HK-2 (cell line): ENCODE results near the gene C1orf159.
A peak's percentile ranks its signal among the peaks of the same experiment; 100 is the strongest.
"Not testable (repeated sequence)": the region's sequence is repeated elsewhere in the genome, so short reads cannot be mapped to it uniquely, and the experiment has no call there.

Experiments used
- DNase-seq: peaks from one replicate; pipeline ENCODE4 v3.0.0-alpha.2; 2018; ENCODE audit not compliant: unreplicated experiment

The C1orf159 gene

DNA sequence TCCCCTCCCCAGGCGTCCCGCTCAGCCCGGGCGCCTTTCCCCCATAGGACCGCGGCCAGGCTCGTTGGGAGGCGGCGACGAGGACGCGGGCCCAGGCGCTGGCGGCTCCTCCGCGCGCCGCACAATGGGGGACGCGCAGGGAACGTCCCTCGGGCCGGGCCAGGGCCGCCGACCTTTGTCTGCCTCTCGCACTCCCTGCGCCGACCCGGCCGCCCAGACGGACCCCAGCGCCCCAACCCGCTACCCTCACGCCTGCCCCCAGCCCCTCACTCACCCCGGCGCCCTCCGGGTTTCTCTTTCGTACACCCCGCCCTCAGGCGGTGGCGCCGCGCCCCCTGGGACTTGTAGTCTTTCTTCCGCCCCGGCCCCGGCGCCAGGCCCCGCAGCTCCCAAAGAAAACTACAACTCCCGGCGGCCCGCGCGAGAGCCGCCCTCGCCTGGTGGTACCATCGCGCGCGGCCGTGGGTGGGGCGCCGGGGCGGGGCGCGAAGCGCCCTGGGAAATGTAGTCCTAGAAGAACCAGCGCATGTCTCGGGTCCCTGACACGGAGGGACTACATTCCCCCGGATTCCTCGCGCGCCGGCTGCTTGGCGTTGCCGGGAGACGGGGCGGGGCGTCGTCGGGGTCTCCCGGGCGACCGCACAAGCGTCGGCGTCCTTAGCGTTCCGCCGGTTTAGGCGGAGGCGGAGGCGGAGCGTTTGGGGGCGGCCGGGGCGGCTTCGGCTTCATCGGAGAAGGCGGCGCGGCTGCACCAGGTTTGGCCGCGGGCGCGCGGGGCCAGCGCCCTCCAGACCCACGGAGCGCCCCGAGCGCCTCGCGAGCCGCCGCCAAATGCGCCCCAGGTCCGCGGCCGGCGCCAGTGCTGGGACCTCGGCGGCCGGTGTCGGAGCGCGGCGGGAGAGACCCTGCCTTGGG is at the start of gene C1orf159:
TSS of gene C1orf159 (minus strand) at position 304 of the 915 bp plus-strand sequence. CDS start 24,546 bp downstream, outside the sequence.
- peak; percentile 99 for DNase-seq

GRCh38 chr1:1165485-1165884 is 49.6 kb upstream of the C1orf159 start:
- no peak for DNase-seq

GRCh38 chr1:1164701-1165451 is 49.0 kb upstream of the C1orf159 start:
- peak; percentile 94 for DNase-seq

DNA sequence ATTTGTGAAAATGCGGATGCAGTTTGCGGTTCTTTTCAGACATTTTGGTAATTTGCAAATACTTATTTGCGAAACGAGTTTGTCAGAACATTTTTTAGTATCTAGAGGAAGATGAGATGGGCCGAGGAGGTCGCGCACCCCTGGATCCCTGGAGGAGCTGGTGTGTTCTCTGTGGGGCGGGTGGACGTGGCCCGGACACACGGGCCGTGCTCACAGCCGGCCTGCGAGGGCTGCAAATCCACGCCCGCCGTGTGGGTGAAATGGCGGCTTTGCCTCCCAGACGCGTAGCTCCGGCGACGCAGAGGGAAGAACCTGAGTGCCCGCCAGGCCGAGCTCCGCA is 48.4 kb upstream of the C1orf159 start:
- no peak for DNase-seq

GRCh38 chr1:1163538-1164070 is 47.7 kb upstream of the C1orf159 start:
- DNase-seq = no peak

DNA sequence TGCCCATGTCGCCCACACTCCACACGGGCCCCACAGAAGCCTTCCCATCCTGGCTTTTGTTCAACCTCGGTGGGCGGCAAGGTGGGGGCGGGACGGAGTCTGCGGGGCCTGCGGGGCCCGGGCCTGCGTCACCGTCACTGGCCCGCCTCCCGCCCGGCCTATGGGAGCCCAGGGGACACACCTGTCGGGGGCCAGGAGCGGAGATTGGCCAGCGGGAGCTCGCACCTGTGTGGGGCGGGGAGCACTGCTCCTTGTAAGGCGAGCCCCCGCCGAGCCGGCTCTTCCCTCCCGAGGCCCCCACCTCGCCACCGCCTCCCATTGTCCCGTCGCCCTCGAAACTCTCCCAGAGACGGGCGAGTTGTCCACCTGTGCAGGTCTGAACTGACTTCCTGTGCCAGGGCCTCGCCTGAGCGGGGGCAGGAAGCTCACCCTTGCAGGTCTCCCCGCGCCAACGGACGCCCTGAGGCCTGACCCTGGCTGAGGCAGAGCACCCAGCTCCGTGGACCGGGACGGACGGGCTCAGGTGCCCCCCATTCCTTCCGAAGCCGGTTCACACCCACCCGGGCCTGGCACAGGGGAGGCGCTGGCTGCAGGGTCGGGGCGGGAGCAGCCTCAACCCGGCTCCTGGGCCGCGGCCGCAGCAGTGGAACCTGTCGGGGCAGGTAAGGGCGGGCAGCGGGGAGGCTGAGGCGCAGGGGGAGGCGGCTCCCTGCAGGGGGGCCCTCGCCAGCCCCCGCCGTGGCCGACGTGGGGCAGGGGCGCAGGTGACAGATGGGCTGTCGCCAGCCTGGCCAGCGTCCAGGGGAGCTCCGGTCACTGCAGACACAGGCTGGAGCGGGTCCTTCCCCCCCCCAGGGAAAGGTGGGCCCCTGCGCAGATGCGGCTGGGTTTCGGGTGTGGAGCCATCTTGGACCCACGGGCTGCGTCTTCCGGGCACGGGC is 47.0 kb upstream of the C1orf159 start:
- DNase-seq = no peak

- DNase-seq = no peak
Observed at GRCh38 chr1:1161683-1162079, 45.8 kb upstream of the C1orf159 start.

- DNase-seq = no peak
Observed at GRCh38 chr1:1161078-1161682, 45.3 kb upstream of the C1orf159 start.

DNA sequence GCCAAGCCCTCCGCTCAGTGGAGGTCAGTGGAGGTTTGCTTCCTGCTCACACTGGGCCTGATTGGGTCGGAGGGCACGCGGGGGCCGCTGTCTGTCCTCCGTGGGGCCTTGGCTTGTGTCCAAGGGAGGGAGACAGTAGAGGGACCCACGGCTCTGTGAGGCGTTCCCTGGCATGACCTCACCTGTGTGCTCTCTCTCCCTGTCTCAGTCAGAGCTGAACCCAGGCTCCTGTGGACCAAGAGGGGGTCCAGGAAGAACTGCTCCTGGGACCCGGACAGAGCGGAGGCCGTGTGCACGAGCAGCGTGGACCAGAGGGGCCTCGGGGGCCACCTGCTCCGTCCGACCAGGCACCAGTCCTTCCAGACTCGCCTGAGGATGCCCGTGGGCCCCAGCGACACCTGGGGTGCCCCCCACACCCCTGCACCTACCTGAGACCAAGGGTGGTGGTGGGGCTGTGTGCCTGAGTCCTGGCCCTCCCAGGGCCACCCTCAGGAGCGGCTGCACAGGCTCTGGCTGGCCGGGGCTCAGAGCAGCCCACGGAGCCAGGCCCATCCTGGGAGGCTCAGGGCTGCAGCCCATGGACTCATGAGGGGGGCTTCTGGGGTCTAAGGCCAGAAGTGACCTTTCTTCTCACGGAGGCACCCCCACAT is 44.5 kb upstream of the C1orf159 start:
- DNase-seq = no peak

GRCh38 chr1:1157914-1158710 is 42.2 kb upstream of the C1orf159 start:
- DNase-seq = no peak

DNA sequence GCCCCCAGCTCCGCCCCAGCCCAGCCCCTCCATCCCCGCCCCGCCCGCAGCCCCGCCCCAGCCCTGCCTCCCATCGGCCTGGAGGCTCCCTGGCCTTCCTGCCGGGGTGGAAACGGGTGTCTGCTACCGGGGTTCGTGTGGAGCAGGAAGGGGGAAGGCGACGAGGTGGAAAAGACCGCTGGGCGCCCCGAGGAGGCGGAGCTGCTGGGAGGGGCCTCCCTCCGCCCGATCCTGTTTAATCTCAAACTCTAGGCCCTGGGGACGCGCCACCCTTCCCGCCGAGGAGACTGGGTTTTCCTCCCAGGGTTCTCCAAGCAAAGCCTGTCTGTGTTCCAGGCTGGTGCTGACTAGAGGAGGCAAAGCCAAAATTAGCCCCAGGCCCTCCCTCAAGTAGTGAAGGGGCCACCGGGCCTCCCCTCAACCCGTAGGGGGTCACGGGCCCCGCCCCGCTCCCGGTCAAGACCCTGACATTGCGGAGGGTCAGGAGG is 41.6 kb upstream of the C1orf159 start:
- no peak for DNase-seq

GRCh38 chr1:1157033-1157365 is 41.1 kb upstream of the C1orf159 start:
- no peak for DNase-seq

GRCh38 chr1:1156140-1157032 is 40.5 kb upstream of the C1orf159 start:
- DNase-seq = peak; percentile 74

DNA sequence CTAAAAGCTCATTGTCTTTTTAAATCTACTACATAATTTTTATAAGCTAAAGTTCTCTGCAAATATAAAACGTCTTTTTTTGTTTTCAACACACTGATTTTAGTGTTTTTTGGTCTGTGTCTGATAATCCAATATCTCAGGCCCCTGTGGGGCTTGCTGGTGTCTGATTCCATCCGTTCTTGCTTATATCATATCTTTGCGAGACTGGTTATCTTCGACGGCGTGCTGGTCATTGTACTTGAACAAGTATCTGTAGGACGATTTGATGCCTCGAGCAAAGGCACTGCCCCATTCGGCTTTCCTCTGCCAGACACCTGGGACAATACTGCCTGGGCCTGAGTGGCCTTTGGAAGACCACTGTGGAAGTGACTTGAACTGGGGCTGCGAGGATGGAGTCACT is 39.4 kb upstream of the C1orf159 start:
- no peak for DNase-seq

- DNase-seq = no peak
Observed at GRCh38 chr1:1153874-1154273, 38.0 kb upstream of the C1orf159 start.

DNA sequence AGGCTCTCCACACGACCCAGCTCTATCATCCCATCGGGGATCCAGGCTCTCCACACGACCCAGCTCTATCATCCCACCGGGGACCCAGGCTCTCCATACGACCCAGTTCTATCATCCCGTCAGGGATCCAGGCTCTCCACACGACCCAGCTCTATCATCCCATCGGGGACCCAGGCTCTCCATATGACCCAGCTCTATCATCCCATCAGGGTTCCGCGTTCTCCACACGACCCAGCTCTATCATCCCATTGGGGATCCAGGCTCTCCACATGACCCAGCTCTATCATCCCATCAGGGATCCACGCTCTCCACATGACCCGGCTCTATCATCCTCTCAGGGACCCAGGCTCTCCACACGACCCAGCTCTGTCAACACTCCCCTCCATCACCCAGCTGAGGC is 37.3 kb upstream of the C1orf159 start:
- not testable (repeated sequence) for DNase-seq

DNA sequence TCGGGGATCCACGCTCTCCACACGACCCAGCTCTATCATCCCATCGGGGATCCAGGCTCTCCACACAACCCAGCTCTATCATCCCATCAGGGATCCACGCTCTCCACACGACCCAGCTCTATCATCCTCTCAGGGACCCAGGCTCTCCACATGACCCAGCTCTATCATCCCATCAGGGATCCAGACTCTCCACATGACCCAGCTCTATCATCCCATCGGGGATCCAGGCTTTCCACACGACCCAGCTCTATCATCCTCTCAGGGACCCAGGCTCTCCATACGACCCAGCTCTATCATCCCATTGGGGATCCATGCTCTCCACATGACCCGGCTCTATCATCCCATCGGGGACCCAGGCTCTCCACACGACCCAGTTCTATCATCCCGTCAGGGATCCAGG is 36.5 kb upstream of the C1orf159 start:
- not testable (repeated sequence) for DNase-seq

GRCh38 chr1:1151306-1151705 is 35.4 kb upstream of the C1orf159 start:
- no peak for DNase-seq

DNA sequence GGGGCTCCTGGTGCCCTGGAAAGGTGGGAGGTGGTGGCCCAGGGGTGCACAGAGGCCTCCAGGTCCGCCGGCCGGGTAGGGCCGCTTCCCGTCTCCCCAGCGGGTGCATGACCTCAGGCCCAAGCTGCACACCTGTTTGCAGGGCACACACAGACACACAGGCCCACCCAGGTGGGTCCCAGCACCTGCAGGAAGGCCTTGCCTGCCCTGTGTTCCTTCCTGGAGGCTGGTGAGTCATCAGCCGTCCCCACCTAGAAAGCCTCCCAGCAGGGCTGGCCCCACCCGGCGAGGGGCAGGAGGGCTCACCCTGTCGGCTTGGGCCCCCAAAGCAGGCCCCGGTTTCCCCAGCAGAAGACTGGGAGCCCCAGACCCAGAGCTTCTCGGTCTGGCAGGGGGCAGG is 34.2 kb upstream of the C1orf159 start:
- no peak for DNase-seq
